ENCODE results near the gene KATNBL1. TPM values are rescaled to one million over a fixed set of nuclear protein-coding genes. Genes with fewer than 3 reads are reported as not detected.

KATNBL1 gene, protein sequence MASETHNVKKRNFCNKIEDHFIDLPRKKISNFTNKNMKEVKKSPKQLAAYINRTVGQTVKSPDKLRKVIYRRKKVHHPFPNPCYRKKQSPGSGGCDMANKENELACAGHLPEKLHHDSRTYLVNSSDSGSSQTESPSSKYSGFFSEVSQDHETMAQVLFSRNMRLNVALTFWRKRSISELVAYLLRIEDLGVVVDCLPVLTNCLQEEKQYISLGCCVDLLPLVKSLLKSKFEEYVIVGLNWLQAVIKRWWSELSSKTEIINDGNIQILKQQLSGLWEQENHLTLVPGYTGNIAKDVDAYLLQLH
- total RNA-seq = 43.8 and 44.6 TPM in 2 replicates

DNA sequence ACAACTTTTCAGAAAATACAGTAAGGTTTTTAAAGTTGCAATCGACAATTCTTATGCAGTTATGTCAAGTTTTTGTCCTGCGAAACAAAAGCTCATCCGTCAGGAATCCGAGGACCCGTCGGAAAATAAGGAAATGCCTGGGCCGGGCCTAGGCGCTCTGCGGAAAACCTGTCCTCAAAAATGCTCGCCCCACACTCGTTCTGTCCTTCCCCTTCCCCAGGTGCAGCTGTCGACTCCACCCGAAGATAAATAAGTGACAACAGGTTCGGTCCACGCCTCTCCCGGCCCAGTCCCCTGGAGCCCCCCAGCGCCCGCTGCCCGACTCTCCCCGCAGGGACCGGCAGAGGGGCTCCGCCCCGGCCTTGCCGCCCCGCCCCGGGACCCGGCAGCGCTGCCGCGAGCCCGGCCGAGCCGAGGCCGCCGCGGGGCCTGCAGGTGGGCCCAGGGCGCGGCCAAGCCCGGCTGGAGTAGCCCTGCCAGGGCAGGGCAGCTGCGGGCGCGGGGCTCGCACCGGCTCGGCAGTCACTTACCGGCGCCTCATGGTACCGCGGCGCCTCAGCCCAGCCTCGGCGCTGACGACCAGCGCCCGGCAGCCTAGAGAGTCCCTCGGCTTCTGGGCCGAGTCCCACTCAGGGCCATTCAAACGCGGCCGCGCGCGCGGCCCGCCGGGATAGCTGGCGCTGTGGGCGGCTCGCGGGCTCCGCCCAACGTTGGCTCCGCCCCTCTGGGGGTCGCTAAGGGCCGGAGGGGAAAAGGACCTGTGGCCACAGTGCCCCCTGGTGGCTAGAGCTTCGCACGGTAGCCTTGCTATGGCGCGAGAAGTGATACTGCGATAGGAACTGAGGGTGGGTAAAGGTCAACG, at the start of gene KATNBL1:
Gene KATNBL1, minus strand, starts transcription at position 676 of the 862 bp plus-strand sequence. CDS start 46,420 bp downstream, outside the sequence.
- intact Hi-C loops (cut with micrococcal nuclease) = loop anchor here (1.0 to 5.0 kb wide), 5 partner anchors 15 to 778 kb away; partner anchors contain the start of genes PGBD4 and ZNF770

DNA sequence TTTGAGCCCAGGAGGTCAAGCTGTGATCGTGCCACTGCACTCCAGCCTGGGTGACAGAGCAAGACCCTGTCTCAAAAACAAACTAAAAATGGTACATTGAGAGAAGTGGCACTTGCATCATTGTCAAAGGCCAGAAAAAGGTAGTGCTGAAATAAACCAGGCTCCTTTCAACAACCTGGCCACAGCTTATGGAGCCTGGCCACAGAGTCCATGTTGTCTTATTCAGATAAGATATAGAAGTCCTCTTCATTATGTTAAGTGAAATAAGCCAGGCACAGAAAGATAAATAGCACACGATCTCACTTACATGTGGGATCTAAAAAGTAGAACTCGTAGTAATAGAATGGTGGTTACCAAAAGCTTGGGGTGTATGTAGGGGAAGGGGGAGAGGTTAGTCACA, 49.7 kb upstream of the KATNBL1 start:
- intact Hi-C loops (cut with micrococcal nuclease) = no loop called here

DNA sequence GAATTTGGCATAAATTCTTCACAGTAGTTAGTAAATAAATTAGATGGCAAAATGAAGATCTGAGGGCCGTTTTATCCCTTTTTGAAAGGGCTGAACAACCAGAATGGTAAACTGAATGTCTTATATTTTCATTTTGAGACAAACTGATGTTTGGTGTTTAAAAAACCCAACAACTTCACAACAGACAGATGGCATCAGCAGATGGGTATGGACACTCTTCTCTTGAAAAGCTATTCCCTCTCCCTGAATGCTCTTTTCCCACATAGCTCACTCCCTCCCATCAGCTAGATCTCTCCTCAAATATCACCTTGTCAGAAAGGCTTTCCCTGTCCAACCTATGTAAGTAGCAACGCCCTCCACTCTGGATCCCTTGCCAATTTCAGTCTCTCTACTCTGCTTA, 48.3 kb upstream of the KATNBL1 start:
- intact Hi-C loops (cut with micrococcal nuclease) = no loop called here

DNA sequence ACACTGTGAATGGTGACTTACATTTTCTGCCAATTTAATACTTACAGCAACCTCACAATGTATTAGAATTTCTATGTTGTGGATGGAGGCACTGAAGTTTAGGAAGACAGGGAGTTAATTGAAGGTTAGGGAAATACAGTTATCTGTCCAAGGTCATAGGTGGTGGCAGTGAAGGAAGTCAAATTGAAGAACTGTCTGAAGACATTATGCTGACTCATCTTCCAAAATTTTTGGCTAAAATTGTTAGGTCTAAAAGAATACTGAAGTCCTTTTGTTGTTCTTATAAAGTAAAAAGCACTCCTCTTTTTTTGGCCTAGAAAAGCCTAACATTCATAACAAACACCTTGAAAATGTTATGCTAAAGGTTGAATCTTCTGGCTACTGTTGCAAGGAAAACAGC, 42.6 kb upstream of the KATNBL1 start:
- intact Hi-C loops (cut with micrococcal nuclease) = no loop called here

DNA sequence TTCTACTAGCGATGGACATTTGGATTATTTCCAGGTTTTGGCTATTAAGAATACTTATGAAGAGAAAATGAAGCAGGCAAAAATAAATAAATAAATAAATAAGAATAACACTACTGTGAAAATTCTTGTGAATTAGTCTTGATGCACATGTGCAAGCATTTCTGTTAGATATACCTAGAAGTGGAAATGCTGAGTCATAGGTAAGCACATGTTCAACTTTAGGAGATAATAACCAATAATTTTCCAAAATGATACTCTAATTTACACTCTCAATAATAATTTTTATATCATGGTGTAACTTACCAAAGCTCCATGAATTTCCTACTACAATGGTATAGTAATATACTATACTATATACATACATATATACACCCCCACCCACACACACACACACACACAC, 38.3 kb upstream of the KATNBL1 start:
- intact Hi-C loops (cut with micrococcal nuclease) = no loop called here

DNA sequence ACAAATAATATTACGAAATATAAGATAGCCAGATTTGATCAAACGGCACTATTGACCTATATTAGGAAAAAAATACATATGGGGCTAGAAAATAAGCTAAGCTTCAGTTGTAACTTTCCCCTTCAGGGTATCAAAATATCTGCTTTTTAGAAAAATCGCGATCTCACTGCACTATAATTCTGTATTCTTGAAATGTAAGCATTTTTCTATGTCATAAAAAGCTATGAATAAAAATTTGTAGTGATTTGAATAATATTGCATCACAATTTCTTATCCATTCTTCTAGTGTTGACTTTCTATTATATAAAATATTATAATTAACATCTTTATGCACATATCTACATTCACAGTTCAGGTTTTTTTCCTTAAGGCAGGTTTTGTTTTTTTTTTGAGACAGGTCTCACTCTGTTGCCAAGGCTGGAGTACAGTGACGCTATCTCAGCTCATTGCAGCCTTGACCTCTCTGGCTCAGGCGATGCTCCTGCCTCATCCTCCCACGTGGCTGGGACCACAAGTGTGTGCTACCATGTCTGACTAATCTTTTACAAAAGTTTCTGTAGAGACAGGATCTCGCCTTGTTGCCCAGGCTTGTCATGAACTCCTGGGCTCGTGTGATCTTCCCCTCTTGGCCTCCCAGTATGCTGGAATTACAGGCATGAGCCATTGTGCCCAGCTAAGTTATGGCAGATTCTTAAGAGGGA, 36.5 kb upstream of the KATNBL1 start:
- intact Hi-C loops (cut with micrococcal nuclease) = no loop called here

DNA sequence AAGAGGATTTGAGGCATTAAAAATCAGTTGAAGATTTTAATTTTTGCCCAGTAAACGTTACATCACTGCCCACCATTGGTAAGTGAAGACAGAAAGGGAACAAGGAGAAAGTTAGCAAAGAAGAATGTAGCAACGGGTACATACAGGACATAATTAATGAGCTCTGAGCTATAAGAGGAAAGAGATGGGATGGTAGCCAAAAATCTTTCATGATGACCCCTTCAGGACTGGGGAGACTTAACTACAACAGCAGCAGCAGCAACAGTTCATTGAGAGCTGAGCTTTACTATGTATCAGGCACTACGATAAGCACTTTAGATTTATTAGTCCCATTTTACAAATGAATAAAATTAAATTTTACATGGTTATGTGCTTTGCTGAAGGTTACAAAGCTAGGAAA, 33.3 kb upstream of the KATNBL1 start:
- intact Hi-C loops (cut with micrococcal nuclease) = loop anchor here (5.0 kb wide), 2 partner anchors 194 to 724 kb away; partner anchors contain the start of genes AQR and GOLGA8A

DNA sequence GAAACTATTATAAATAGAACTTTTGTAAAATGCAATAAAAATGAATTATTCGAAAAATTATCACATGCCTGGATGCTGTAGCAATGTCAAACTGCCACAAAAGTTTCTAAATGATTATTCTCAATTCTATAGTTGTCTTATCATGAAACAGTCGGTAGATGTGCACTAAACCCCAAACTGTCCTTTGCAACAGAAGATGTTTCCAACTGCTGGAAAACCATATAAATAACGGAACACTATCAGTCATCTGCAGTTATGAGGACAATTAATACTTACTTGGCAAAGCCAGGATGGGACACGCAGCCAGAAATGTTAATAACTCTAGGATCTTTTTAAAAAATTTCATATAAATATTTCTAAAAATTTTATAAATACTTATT, 32.4 kb upstream of the KATNBL1 start:
- intact Hi-C loops (cut with micrococcal nuclease) = loop anchor here (5.0 kb wide), 2 partner anchors 195 to 725 kb away; partner anchors contain the start of genes AQR and GOLGA8A

DNA sequence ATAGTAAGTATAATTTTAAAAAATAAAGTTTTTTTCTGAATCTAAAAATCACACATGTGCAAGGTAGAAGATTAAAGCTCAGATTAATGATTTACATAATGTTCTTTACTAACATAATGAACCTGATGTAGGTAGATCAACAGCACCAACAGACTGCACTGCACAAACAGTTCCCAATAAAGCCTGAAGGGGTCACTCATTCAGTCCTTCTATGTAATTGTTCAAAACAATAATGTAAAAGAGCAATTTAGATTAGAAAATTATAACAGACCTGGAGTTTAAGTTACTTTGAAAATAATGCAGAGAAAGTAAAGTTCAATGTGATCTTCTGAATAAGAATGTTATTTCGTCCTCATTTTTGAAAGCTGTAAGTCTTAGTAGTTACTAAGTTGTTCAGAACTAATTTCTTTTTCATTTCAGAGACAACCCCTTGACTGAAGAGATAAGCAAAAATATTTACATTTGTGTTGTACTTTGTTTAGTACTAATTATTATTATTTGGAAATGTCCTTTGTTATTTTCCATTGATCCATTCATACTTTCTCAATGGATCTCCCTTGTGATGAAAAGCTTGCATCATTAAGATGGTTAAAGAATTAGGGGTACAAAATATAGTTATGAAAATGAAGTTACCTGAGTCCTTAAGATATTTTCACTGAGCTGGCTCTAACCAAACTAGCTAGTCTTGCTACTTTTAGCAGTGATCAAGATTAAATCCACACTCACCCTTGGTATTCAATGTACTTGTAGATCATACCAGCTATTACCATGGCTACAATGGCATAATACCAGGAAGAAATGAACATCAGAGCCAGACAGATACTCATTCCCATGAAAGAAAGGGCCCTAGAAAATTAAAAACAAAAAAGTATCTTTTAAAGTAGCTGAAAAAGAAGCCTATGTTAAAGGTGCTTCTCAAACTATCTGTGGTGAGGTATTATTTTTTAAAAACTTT, 31.8 kb upstream of the KATNBL1 start:
- intact Hi-C loops (cut with micrococcal nuclease) = loop anchor here (1.0 to 5.0 kb wide), 7 partner anchors 17 to 726 kb away; partner anchors contain the start of genes AQR, EMC4, GOLGA8A and GOLGA8B

DNA sequence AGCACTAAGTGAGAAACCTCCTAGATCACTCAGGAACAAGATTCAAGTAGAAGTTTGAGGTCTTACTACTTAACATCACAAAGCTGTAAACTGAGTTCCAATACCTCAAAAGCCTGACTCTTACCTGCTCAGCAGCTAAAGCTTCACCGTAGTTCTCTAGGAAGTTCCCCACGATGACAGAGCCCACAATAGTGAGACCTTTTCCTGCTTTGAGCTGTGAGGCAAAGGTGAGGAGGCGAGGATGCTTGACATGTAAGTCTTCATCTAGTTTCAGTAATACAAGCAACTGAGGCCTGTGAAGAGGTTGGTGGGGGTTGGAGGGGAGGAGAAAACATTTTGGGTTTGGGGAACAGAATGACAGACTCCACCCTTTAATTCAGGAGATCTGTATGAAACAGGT, 30.6 kb upstream of the KATNBL1 start:
- intact Hi-C loops (cut with micrococcal nuclease) = loop anchor here (2.0 to 5.0 kb wide), 4 partner anchors 16 to 727 kb away; partner anchors contain the start of genes AQR, EMC4, GOLGA8A and GOLGA8B

DNA sequence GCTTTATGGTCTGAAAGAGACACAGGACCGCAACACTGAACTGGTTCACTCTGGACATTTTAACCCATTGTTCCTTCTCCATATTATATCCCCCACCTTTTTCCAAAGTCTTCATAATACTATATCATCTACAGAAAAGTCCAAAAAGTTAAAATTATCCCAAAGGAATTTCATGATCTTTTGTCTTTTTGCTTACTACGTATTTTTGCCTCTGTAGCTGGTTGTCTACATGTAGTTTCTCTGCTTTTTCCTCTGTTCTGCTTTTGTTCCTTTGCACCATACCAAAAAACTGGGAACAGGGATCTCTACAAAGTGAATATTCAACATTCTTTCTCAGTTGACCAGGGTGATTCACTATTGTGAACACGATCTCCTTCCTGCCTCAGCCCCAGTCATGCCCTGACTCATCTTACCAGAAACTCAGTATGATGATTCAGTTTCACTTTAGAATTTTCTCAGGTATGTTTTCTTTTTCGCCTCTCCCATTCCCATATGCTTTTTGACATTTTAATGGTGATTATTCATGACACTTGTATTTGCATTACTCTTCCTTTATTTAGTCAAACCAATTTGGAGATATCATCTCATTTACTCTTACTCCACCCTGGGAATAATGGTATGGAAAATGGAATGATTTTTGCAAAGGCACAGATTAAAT, 29.4 kb upstream of the KATNBL1 start:
- intact Hi-C loops (cut with micrococcal nuclease) = no loop called here

DNA sequence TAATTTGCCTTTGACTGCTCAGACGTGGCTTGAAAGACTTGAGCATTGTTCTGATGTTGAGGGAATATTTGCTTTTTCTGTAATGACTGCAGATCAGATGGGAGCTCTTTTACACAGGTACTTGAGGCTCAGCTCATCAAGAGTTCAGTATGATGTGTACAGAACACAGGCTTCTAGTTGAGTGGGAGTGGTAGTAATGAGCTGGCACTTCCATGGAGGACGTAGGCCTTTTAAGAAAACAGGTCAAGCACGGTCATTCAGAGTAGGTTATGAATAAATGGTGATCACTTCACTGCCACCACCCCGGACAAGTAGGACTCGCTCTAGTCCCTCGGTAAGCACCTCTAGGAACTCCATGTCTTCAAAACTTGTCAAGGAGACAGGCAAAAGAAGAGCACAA, 23.7 kb upstream of the KATNBL1 start:
- intact Hi-C loops (cut with micrococcal nuclease) = no loop called here

DNA sequence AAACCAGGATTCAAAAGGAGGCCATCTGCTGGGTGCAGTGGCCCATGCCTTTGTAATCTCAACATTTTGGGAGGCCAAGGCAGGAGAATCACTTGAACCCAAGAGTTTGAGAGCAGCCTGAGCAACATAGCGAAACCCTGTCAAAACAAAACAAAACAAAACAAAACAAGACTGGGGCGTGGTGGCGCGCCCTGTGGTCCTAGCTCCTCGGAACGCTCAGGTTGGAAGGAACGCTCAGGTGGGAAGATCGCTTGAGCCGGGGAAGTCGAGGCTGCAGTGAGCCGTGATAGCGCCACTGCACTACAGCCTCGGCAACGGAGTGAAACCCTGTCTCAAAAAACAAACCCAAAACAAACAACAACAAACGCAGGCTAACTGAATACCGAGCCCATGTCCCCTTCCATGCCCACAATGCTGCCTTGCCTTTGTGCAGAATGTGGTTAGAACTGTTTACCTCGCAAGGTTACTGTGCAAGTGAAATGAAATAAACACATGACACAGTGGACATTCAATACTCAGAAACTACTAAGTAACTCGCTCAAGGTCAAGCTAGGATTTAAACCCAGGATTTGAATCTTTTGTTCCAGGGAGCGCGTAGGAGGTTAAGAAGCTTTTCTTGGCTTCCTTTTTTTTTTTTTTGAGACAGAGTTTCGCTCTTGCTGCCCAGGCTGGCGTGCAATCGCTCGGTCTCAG, 14.2 kb upstream of the KATNBL1 start:
- intact Hi-C loops (cut with micrococcal nuclease) = loop anchor here (1.0 to 2.0 kb wide), 4 partner anchors 14 to 122 kb away; partner anchors contain the start of genes KATNBL1 and PGBD4

DNA sequence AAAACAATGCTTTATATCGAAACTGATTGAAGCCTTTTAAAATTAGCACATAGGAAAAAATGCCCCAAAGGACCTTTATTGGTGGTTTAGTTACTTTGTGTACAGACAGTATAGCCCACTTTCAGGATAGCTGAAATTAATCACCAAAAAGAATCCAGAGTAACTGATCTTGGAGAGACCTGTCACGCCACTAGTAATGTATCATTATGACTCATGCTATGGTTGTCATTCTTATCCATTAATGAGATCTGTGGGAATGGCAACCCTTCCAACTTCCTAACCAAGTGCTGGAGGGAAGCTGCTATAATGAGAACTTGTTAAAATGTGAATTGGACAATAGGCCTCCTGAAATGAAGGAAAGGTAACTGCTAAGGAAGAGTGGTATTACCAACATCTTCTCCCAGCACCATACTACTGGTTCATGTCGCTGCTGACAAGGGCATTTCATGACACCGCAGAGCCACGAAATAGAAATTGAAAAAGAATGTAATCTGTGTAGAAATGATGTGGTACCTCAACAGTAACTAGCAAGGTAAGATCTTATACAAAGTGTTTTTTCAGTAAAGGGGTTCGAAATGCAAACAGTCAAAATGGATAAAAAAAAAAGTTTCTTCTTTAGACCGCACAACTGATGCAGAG, 7.8 kb upstream of the KATNBL1 start:
- intact Hi-C loops (cut with micrococcal nuclease) = no loop called here

DNA sequence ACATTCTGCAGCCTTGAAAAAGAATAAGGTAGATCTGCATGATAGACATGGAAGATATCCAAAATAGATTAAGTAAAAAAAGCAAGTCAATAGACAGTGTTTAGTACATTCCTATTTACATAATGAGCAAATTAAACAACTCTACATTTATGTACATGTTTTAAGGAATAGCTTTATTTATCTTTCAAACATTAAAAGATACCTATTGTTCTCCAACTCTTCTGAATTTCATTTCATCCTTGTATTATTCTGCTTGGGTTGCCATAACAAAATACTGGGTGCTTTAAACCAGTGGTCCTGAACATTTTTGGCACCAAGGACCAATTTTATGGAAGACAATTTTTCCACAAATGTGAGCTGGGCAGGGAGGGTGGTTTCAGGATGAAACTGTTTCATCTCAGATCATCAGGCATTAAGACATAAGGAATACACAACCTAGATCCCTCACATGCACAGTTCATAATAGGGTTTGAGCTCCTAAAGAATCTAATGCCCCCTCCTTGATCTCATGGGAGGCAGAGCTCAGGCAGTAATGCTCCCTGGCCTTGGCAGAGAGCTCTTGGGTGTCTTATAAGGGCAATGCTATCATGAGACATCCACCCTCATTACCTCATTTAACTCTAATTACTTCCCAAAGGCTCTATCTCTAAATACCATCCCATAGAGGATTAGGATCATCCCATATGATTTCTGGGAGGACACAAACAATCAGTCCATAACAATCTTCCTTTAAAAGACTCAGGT, 6.8 kb upstream of the KATNBL1 start:
- intact Hi-C loops (cut with micrococcal nuclease) = no loop called here

DNA sequence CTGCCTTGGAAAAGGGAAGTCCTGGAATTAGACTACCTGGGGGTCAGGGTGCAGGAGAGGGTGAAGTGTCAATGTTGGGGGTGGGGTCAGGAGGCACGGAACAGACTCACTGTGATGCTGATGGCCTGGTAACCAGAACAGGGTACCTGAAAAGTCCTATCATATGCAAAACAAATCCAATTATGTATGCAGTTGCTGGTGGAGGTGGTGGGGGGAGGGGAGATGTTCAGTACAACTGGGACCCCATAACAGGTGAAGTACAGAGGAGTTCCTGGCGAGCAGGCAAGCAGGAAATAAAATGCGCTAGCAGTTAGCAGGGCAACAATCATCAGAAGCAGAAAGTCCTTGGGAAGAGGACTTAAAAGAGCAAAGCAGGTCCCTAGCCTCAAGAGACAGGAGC, 4.2 kb upstream of the KATNBL1 start:
- intact Hi-C loops (cut with micrococcal nuclease) = loop anchor here (5.0 kb wide), 1 partner anchor 773 kb away; the partner anchor contains the start of gene ZNF770

DNA sequence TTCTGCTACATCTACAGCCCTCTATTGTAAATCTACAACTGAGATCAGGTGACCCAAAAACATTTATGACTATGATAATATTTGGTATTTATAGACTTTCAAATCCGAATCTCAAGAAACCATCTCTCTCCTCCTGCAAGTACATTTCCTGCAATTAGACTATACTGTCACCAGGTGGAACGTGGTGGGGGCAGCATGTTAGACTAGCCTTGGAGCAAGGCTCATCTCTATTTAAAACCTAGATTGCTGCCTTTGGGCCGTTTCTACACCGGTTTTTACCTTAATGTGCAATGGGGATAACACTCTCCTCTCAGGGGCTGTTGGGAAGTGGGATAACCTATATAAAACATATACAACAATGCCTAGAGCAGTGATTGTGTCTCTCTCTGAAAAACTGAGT, 3.8 kb upstream of the KATNBL1 start:
- intact Hi-C loops (cut with micrococcal nuclease) = loop anchor here (5.0 kb wide), 1 partner anchor 774 kb away; the partner anchor contains the start of gene ZNF770

DNA sequence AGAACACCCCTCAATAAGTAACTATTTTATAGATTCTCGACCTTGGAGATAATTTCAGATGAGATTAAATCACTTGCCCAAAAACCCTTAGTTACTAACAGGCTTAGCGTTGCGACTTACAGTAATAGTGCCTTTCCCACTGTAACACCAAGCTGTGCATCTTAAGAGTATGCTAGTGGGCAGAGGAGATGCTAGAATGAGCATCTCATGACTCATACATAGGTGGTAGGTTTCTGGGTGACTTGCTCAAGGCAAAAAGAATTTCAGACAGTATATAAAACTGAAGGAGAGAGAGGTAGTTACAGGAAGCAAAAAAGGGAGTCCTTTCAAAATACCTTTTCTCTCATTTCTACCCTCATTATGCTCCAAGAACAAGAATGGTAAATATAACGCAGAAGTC, 3.9 kb downstream of the KATNBL1 start:
- intact Hi-C loops (cut with micrococcal nuclease) = no loop called here

Measured in T-helper 2 cell treated with Interferon-gamma antibody and Interleukin-4, amounts not matched to agents 100 ng/mL and 5 ng/mL, for 36 hours (primary cell).